NCI-H2171 treated with DMSO at 0.1 percent for 48 hours (cell line): Measurements from ENCODE around the gene DUSP11.
A peak's percentile ranks its signal among the peaks of the same experiment; 100 is the strongest.
"Not testable (repeated sequence)": the region's sequence is repeated elsewhere in the genome, so short reads cannot be mapped to it uniquely, and the experiment has no call there.

Source experiments
- DNase-seq: peaks from one replicate; lab custom pipeline; 2025; lab: John Stamatoyannopoulos, UW

Gene DUSP11

DNA sequence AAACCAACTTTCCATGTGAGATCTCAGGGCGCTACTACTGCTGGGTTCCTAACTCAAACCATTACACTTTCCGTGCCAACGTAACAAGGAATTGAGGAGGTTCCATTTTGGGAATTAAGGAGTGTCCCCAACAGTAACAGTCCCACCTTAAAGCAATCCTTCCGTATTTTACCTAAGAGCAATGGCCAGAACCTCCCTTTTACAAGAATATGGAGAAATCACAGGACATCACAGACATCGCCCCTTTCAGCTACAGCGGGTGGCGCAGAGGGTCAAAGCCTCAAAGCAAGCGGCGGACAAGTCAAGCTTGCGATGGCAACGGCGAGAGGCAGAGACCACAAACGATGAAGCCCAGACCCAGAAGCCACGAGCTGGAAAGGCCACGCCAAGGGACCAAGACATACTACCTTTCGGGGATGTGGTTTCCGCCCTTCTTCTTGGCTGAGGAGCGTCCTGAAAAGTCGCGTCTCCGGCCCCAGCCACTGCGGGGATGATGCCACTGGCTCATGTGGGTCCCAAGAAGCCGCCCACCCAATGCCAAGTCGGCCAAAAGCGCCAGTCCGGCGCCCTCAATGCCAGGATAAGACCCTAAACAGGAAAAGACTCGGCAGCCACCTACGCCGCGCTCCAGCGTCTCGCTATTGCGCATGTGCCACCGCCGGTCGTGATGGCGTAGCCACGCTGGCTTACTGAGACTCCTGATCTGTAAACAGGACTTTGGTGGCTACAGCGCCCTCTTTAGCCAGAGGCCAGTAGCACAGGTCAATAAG, at the start of gene DUSP11:
Gene DUSP11 (minus strand): TSS at position 637 of the 770 bp plus-strand sequence. CDS start 129 bp downstream, at position 508.
- DNase-seq: peak; percentile 89

DNA sequence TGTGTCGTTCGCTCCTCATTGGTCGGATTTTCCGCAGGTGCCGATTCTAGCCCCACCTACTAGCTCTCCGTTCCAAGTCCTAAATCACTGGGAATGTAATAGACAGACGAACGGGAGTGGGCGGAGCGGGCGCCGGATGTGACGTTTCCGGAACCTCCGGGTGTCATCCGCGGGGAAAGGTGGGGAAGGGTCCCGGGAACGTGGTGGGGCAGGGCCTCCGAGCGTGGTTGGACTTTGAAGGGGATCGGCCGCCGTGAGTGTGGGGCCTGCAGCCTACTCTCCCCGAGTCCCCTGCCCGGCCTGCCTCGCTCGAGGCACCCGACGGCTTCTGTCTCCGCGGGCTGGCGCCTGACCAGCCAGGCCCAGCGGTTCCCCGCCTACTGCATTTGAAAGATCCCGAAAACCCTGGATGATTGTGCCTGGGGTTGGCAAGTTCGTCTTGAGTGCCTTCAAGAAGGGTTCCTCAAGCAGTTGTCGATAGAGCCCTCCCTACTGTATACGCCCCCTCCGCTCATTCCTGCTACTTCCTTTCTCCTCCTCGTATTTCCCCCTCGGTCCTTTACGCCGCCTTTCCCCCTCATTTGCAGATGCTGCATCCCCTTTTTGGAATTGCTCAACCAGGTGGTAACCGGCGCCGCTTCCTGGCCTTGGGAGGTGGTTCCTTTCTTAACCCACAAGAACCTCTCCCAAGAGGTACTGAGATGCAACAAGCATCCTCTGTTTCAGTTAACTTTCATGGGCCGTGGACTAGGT, 49.1 kb upstream of the DUSP11 start, which contains the start of gene STAMBP:
Gene STAMBP (plus strand): TSS at position 144 of the 753 bp plus-strand sequence. CDS start 1,896 bp downstream, outside the sequence.
- DNase-seq: peak; percentile 98

DNA sequence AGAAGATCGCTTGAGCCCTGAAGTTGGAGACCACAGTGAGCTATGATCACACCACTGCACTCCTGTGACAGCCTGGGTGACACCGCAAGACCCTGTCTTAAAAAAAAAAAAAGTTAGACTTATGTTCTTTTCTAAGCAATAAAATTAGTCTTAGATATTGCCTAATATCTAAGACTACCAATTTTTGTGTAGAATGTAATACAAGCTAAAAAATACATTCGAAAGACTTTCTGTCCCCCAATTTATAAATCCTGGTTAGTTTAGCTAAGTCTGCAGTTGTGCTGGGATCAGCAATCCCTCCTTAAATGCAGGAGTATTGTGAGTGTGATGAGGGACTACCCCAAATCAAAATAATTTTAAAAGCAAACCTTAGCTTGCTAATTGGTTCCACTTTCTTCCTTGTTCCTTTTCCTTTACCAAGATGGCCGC, 48.5 kb upstream of the DUSP11 start:
- no peak for DNase-seq

DNA sequence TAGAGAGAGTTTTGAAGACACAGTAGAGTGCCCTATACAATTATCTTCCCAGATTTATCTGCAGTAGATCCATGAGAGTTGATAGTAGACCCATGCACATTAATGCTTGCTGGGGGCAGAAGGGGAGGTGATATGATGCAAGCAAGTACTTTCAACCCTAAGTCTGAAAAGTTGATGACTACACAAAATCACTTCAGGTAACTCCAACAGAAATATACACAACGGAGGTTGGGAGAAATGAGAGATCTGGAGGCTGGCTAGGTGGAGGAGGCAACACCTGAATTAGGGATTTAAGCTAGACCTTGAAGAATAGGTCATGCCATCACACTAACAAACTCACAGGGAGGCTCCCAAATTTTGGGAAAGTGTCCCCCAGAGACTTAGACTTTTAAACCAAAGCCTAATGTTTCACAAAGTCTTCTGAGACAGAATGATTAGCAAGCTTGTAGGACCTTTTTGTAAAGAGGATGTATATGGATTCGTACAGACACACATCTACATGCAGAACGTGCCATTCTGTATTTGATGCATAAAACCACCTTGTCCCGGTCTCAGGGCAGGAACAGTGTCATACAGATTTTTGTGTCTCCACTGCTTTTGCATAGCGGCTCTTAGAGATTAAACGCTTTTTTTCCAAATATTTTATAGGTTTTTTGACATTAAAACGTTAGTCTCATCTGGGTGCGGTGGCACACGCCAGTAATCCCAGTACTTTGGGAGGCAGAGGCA, 47.9 kb upstream of the DUSP11 start:
- DNase-seq: no peak

DNA sequence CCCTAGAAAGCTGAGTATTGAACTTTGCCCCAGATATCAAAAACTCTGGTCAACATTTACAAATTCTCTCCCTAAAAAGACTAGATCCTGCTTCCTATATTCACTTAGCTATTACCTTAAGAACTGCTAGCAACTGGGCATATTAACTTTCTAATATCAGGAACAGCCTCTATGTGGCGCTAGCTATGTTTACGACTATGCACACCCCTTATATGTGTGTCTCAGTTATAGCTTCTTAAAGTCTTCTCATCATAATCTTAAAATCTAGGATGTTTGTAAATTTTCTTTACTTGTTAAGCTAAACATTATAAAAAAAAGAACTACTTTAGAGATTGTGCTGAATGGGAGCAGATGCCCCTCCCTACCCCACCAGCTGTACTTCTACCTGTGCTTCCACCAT, 47.1 kb upstream of the DUSP11 start:
- DNase-seq: no peak

DNA sequence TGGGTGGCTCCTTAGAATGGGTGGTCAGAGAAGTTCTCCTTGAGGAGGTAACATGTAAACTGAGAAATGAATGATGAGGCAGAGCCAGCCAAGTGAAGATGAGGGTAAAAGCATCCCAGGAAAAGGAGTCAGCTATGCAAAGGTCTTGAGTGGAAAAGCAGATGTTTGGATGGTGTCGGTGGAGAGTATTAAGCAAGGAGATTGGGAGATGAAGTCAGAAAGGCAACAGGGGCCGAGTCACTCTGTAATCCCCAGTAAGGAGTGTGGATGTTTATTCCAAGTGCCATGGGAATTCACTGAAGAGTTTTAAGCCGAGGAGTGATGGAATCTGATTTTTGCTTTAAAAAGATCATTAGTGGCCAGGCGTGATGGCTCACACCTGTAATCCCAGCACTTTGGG, 45.5 kb upstream of the DUSP11 start:
- no peak for DNase-seq

DNA sequence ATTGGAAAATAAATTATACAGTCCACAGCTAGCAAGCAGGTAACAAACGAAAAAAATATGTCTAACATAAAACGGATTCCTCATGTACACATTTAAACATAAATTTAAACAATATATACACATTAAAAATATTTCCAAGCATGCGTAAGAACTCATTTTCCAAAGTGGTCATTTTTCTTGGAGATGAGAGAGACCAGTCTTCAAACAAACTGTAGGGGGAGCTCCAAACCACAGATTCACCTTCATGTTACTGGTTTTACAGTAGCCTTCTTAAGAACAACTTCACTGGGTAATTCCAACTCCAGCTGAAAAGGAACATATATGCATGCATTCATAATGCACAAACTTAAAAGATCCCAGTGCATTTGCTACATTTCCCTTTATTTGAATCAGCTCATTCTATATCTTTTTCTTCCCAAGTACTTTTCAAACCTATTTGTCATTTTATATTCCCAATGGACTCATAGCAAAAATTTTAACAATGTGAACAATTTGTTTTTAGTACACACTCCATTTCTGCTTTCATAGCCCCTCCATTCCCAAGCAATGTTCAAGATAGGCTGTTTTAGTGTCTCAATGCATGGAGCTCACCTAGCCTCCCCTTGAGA, 44.1 kb upstream of the DUSP11 start:
- peak; percentile 72 for DNase-seq

DNA sequence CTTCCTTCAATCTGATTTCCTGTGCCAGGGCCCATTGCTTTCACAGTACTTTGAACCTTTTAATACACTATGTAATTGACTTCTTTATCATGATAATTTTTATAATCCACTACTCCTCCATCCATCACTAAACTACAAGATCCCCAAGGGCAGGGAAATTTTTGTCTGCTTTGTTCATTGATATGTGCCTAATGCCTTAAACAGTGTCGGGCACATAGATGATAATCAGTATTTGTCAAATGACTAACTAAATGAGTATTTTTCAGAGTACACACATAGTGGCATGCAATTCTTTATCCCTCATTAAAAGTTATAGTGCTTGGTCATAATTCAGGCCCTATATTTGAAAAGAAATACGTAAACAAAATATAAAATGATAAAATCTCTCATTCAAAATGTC, 43.5 kb upstream of the DUSP11 start:
- DNase-seq: no peak

DNA sequence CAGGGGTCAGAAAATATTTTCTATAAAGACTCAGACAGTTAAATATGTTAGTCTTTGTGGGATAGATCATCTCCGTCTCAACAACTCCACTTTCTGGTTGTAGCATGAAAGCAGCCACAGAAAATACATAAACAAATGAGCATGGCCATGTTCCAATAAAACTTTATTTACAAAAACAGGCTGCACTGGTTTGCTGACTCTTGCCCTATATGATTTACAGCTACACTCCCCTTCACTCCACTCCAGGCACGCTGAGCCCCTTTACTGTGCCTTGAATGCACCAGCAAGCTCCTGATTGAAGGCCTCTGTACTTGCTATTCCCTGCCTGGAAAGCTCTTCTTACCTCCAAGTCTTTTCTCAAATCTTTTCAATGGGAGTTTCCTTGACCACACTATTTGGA, 43.1 kb upstream of the DUSP11 start:
- DNase-seq: no peak

DNA sequence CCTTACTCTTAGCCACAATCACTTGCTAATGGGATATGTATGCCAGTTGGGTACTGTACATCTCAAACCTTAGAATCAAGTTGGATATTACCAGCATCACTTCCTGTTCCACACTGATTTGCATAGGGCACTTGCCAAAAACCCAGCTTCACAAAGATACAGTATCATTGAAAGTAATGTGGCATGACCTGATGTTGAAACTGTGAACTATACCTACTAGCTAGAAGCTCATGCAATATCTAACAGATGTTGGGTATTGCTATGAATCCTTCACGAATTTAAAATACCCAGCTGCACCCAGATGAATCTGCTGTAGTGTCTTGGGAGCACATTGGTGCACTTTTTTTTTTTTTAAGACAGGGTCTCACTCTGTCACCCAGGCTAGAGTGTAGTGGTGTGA, 42.4 kb upstream of the DUSP11 start:
- no peak for DNase-seq

DNA sequence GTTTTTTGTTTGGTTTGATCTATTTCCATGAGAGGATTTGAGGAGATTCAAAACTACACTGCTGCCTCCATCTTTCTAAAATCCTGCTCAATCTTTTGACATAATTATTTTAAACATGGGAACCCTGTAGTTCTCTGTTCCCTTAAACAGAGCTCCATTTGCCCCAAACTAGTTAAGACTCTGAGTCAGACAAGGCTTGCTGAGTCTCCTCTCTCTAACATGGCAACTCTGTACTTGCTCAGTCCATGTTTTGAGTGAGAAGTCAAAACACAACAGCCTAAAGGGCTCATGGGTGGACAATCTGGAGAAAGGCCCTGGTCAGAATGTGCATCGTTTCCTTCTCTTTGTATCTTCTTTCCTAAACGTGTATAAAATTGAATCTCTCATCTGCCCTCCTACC, 41.8 kb upstream of the DUSP11 start:
- no peak for DNase-seq

DNA sequence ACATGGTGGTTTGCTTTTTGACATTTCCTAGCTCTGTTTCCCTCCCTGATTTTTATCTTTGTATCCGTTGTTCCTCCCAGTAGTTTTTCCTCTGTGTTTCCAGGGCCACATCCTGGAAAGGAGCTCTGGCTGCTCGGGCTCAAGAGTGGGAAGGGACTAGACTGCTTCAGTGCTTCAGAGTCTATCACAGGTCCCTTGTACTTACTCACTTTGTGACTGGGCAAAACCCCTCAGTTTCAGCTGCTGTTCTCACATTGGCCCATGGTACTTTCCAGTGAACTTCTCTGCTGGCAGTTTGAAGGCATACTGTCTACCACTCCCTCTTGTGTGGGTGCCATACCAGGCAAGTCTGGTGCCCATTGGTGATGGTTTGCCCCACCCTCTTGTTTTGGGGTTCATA, 41.3 kb upstream of the DUSP11 start:
- DNase-seq: no peak

DNA sequence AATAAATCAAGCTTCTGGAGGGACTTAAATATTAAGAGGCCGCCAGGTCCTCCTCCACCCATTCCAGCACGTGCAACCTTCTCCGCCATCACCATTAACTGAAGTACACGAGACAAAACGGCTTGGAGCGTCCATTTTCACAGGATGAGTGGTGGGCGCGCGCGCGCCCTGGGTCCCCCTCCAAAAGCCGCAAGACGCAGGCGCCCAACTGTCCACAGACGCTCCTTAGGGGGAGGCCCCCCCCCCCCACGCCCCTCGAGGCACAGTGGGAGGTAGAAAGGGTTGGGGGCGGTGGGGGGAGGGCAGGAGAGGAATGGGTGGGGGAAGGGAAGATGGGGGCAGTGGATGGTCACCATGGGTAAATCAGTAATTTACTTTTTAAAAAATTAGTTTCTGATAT, 38.4 kb upstream of the DUSP11 start:
- DNase-seq: no peak

DNA sequence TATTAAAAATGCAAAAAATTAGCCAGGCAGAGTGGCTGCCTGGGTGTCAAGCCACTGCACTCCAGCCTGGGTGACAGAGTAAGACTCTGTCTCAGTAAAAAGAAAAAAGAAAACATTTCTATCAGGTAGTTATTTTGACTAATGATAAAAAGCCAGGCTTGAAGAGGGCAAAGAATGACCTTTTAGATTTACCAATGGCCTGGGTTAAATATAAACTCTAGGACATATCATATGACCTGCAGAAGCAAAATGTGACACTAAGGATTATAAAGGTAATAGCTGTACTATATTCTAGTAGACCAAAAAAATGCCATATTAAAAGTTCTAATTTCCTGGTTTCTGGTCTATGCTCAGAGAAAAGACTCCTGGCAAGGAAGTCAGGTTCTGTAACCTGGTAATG, 32.7 kb upstream of the DUSP11 start:
- DNase-seq: no peak

DNA sequence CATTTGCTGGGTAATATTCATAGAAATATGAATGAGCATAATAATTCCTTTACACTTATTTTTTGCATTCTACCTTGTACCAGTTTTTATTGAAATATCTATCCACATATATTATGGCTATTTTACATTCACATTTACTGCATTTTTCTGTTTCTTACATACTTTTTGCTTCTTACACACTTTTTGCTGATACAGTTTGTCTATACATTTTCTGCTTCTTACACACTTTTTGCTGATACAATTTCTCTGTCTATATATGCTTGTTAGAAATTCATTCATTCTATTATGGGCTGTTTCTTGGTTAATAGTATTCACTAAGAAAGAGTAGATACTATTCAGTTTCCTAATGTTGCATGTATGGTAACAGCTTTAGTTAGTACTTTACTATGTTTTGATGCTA, 32.0 kb upstream of the DUSP11 start:
- no peak for DNase-seq

DNA sequence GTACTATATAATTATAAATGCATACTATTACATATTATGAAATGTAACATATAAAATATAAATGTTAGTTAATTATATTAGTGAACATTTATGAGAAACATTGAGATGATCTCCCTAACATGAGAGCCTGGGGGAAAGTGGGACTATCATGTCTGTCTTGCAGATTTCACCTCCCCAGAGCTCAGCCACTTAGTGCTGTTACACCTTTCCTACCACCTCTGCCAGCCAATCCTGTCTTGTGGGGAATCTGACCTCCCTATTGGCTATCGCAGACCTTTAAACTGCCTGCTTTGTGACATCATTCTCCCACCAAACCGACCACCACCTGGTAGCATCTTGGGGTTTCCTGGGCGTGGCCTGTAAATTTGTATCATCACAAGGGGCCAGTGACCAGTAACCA, 4.0 kb upstream of the DUSP11 start, which contains the start of gene C2orf78:
Gene C2orf78 (plus strand): TSS at position 301 of the 400 bp plus-strand sequence. CDS start 127 bp downstream, outside the sequence.
- not testable (repeated sequence) for DNase-seq

DNA sequence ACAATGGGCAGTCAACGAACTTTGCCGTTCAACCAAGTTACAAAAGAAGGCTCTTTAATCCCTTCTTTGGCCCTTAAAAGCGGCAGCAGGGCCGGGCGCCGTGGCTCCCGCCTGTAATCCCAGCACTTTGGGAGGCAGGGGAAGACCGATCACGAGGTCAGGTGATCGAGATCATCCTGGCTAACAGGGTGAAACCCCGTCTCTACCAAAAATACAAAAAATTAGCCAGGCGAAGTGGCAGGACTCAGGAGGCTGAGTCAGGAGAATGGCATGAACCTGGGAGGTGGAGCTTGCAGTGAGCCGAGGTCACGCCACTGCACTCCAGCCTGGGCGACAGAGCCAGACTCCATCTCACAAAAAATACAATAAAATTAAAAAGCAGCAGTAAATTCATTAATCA, 3.5 kb upstream of the DUSP11 start:
- DNase-seq: not testable (repeated sequence)

DNA sequence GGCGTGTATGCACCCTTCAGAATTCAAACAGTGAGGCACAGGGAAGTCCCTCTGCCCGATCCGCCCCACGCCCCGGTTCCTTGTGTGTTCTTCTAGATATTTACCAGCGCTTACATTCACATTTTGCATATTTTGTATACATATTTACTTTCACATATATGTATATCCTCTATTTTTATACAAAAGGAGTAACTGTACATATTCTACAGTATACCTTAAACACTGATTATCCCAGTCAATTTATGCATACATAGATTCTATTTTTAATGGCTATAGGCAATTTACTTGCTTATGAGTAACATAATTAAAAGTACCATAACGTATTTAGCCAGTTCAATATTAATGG, 307 bp upstream of the DUSP11 start:
- DNase-seq: no peak

DNA sequence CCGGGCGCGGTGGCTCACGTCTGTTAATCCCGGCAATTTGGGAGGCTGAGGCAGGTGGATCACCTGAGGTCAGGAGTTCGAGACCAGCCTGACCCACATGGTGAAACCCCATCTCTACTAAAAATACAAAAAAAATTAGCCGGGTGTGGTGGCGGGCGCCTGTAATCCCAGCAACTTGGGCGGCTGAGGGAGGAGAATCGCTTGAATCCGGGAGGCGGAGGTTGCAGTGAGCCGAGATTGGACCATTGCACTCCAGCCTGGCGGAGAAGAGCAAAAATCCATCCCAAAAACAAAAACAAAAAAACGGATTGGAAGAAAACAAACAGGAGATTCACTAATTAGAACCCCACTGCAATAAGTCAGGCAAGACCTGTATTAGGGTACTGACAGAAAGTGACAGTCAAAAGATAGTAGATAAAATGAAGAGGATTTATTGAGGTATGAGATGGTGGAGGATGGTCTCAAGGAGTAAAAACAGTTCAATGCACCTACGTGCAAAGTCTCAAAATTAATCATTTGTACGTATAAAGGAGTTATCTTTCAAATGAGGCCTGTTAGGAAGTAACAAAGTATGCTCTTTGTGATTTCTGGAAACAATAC, 936 bp downstream of the DUSP11 start:
- DNase-seq: not testable (repeated sequence)

DNA sequence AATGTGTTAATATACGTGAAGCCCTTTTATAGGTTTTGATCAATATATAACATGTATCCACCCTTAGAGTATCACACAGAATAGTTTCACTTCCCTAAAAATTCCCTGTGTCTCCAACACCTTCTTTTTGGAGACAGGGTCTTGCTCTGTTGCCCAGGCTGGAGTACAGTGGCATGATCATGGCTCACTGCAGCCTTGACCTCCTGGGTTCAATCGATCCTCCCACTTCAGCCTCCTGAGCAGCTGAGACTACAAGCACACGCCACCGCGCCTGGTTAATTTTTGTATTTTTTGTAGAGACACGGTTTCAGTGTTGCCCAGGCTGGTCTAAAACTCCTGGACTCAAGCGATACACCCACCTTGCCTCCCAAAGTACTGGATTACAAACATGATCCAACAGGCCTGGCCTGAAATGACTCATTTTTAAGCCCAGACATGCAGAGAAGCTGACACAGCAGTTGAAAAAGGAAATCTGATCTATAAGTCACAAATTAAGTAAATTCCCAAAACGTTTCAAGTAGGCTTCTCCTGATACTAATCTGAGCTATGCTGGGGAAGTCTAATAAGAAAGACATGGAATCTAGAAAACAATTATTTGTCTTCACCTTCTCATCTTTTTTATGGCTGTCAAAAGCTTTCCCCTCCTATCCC, 2.9 kb downstream of the DUSP11 start:
- peak; percentile 69 for DNase-seq

DNA sequence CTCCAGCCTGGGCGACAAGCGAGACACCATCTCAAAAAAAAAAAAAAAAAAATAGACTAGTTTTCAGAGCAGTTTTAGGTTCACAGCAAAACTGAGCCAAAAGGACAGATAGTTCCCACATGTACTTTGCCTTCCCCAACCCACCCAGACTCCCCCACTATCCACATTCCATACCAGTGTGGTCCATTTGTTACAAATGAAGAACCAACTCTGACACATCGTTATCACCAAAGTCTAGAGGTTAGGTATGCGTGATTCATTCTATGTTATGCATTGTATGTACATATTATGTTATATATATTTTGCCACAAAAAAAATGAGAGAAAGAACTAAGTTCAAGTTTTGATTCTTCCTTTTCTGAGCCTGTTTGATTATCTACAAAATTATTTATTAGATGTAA, 3.5 kb downstream of the DUSP11 start:
- DNase-seq: no peak
